Panc1 (cell line): ENCODE results near the gene SMIM33. TPM values are rescaled to one million over a fixed set of nuclear protein-coding genes. Genes with fewer than 3 reads are reported as not detected.

Source experiments
- ATAC-seq: fragments of 200-7000 bp; cut with Tn5 transposase; 2 replicates; pipeline ENCODE4 v1.9.1; 2020; ENCODE audit warnings: mild to moderate bottlenecking, moderate library complexity
- BruUV-seq: library from RNA; stranded (reverse); fragments of 400-500 nt; replicated peaks from 2 replicates; lab custom pipeline; 2021; lab: Mats Ljungman, UMichigan
- CTCF ChIA-PET: fragments of 300-600 bp; sonication (Branson Sonifier 250); formaldehyde crosslinking; loops from one replicate; lab custom pipeline; 2022; ENCODE audit warnings: antibody characterized with exemption; lab: Charles Lee
- POLR2A ChIA-PET: fragments of 300-600 bp; sonication (Branson Sonifier 250); formaldehyde crosslinking; loops from one replicate; lab custom pipeline; 2022; ENCODE audit warnings: antibody characterized with exemption; lab: Charles Lee
- DNase-seq: peaks from one replicate; pipeline ENCODE4 v3.0.0-alpha.2; 2010; ENCODE audit warnings: low read depth, low spot score
- H3K27ac ChIP-seq: 2 replicates; pipeline ENCODE4 v1.5.1; 2011; ENCODE audit warnings: mild to moderate bottlenecking, low read length, inconsistent platforms
- H3K27me3 ChIP-seq: fragments of 200-500 bp; sonication (Bioruptor generic); 2 replicates; pipeline ENCODE4 v1.6.0; 2014; ENCODE audit warnings: low read length, inconsistent platforms; ENCODE audit not compliant: control insufficient read depth, insufficient read depth
- H3K36me3 ChIP-seq: fragments of 200-500 bp; sonication (Bioruptor generic); 2 replicates; pipeline ENCODE4 v1.5.1; 2014; ENCODE audit warnings: inconsistent platforms, mild to moderate bottlenecking, low read length, moderate library complexity; ENCODE audit not compliant: control insufficient read depth, insufficient read depth
- H3K4me1 ChIP-seq: 2 replicates; pipeline ENCODE4 v1.5.1; 2011; ENCODE audit warnings: inconsistent platforms, mild to moderate bottlenecking, low read length, moderate library complexity; ENCODE audit not compliant: control insufficient read depth, insufficient read depth
- H3K4me3 ChIP-seq, 2 experiments: 2 replicates each; pipeline ENCODE4 v1.5.1; 2011 to 2012; ENCODE audit warnings: low read depth in 2 of 2, low read length in 2 of 2, mild to moderate bottlenecking in 2 of 2, inconsistent platforms in 1 of 2, moderate library complexity in 1 of 2
- H3K9me3 ChIP-seq: fragments of 200-500 bp; sonication (Bioruptor generic); 2 replicates; pipeline ENCODE4 v1.5.1; 2014; ENCODE audit warnings: low read depth, mild to moderate bottlenecking, inconsistent platforms, low read length, moderate library complexity; ENCODE audit not compliant: control insufficient read depth, insufficient read depth
- POLR2AphosphoS5 ChIP-seq: IDR thresholded peaks from 2 replicates; pipeline ENCODE4 v1.6.1; 2012; ENCODE audit warnings: mild to moderate bottlenecking, low read depth, low read length, moderate library complexity
- REST ChIP-seq, 2 experiments: IDR thresholded peaks; 2 replicates each; pipeline ENCODE4 v1.6.1; 2011 to 2012; ENCODE audit warnings: low read depth in 2 of 2, control low read depth in 1 of 2, low read length in 1 of 2, mild to moderate bottlenecking in 1 of 2, moderate library complexity in 1 of 2; ENCODE audit not compliant: insufficient read depth in 1 of 2
- SIN3A ChIP-seq: IDR thresholded peaks from 2 replicates; pipeline ENCODE4 v1.6.1; 2012; ENCODE audit warnings: low read depth, mild to moderate bottlenecking, low read length, moderate library complexity, borderline replicate concordance; ENCODE audit not compliant: insufficient read depth
- TCF7L2 ChIP-seq: IDR thresholded peaks from 2 replicates; pipeline ENCODE4 v1.6.1; 2011; ENCODE audit warnings: mild to moderate bottlenecking, low read depth, low read length, inconsistent platforms
- in situ Hi-C: cut with HindIII; loops from 2 replicates; pipeline ENCODE4 v1.10.0; 2016; ENCODE audit warnings: low sequenced_read_pairs, low pct_unique_long_range_greater_than_20kb
- intact Hi-C: fragments of 100-400 bp; cut with micrococcal nuclease; formaldehyde crosslinking; loops from one replicate; pipeline ENCODE4 v1.10.0; 2022; ENCODE audit not compliant: unreplicated experiment
- total RNA-seq: library from RNA; stranded (reverse); gene quantifications from one replicate; pipeline ENCODE4 v1.2.1, GENCODE V29; 2021; ENCODE audit not compliant: unreplicated experiment
- TF ChIP-seq, protein P1 (sequence below): fragments of 450-650 bp; IDR thresholded peaks from 2 replicates; pipeline ENCODE4 v1.5.1; 2017; ENCODE audit warnings: mild to moderate bottlenecking

The SMIM33 gene
- total RNA-seq, 1 experiment from 2014 or later = not detected

DNA sequence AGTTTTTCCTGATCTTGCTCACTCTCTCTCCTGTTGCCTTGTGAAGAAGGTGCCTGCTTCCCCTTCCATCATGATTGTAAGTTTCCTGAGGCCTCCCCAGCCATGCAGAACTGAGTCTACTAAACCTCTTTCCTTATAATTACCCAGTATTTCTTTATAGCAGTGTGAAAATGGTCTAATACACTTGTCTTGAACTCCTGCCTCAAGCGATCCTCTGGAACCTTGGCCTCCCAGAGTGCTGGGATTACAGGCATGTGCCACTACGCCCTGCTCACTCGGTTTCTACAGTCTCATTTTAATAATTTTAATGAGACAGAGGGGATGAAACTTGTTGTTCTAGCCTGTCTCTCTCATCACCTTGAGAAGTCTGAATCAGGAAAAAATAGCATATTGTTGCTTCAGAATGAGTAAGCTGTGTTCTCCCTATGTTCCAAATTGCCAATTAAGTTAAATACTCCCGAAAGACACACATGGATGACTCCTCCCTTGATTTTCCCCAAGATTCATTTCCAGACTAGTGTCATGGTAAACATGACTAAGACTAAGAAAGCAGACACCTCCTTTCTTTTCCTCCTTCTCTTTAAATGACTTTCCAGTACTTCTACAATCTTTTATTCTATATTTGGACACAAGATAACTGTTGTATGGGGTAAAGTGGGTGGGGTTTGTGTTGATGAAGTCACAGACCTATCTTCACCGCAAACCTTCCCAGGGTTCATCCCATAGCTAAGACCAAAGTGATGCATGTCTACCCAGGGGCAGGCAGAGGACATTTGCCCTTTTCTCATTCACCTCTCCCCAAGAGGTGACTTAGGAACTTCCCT is 23.6 kb upstream of the SMIM33 start:
- no TSS peak for BruUV-seq
- H3K4me3 ChIP-seq = no peak overlapping the region
- H3K36me3 ChIP-seq = no peaks in the 10 kb centered on the region
- POLR2A ChIA-PET = interaction anchor here (0.6 to 1.0 kb wide), 2 partner anchors 22 to 32 kb away, joined by 3 to 5 read pairs; no protein-coding TSS in a partner anchor
- DNase-seq (no peak), ATAC-seq (no peak)
- no peaks in the 10 kb centered on the region for H3K4me1 ChIP-seq
- in situ Hi-C loops = no loop called here
- no peaks in the 10 kb centered on the region; the same call in 1 of the 2 replicates for H3K27me3 ChIP-seq
- CTCF ChIA-PET = no interaction called here
- TF ChIP-seq SIN3A = no peak
- TF ChIP-seq REST (IDR thresholded peaks at IDR 0.05; ENCODE audit: insufficient read depth in 1 of 2, low read depth in 2 of 2, low read length in 1 of 2) = no peak
- no peak for TF ChIP-seq TCF7L2
- no peak for TF ChIP-seq POLR2AphosphoS5
- TF ChIP-seq, protein P1, sequence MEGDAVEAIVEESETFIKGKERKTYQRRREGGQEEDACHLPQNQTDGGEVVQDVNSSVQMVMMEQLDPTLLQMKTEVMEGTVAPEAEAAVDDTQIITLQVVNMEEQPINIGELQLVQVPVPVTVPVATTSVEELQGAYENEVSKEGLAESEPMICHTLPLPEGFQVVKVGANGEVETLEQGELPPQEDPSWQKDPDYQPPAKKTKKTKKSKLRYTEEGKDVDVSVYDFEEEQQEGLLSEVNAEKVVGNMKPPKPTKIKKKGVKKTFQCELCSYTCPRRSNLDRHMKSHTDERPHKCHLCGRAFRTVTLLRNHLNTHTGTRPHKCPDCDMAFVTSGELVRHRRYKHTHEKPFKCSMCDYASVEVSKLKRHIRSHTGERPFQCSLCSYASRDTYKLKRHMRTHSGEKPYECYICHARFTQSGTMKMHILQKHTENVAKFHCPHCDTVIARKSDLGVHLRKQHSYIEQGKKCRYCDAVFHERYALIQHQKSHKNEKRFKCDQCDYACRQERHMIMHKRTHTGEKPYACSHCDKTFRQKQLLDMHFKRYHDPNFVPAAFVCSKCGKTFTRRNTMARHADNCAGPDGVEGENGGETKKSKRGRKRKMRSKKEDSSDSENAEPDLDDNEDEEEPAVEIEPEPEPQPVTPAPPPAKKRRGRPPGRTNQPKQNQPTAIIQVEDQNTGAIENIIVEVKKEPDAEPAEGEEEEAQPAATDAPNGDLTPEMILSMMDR = no peak
- H3K27ac ChIP-seq = no peak overlapping the region
- intact Hi-C loops = no loop called here
- no peaks in the 10 kb centered on the region for H3K9me3 ChIP-seq

DNA sequence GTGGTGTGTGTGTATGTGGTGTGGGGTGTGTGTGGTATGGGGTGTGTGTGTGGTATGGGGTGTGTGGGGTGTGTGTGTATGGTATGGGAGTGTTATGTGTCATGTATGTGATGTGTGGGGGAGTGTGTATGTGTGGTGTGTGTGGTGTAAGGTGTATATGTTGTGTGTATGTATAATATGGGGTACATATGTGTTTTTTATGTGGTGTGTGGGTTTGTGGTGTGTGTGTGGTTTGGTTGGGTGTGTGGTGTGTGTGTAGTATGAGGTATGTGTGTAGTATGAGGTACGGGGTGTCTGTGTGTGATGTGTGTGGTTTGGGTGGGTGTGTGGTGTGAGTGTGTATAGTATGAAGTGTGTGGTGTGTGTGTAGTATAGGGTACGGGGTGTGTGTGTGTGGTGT is 19.6 kb upstream of the SMIM33 start:
- intact Hi-C loops = no loop called here
- BruUV-seq = no TSS peak
- ChIA-PET POLR2A (no interaction called here), CTCF (no interaction called here)
- DNase-seq (no peak), ATAC-seq (no peak)
- H3K4me1 ChIP-seq = no peaks in the 10 kb centered on the region
- H3K27ac ChIP-seq = no peak overlapping the region
- TF ChIP-seq, protein P1 = no peak
- no peak for TF ChIP-seq SIN3A
- TF ChIP-seq REST (IDR thresholded peaks at IDR 0.05; ENCODE audit: insufficient read depth in 1 of 2, low read depth in 2 of 2, low read length in 1 of 2) = no peak
- no peak for TF ChIP-seq TCF7L2
- TF ChIP-seq POLR2AphosphoS5 = no peak
- H3K9me3 ChIP-seq = no peaks in the 10 kb centered on the region
- no peak overlapping the region for H3K4me3 ChIP-seq
- in situ Hi-C loops = no loop called here
- no peaks in the 10 kb centered on the region for H3K36me3 ChIP-seq
- no peaks in the 10 kb centered on the region for H3K27me3 ChIP-seq
